Neuronal stem cell (in vitro differentiated cells): ENCODE measurements around the gene ZPR1.
"Not testable (repeated sequence)": the region's sequence is repeated elsewhere in the genome, so short reads cannot be mapped to it uniquely, and the experiment has no call there.

ENCODE experiments used
- DNase-seq: peaks from one replicate; pipeline ENCODE4 v3.0.0-alpha.2; 2013; ENCODE audit warnings: low spot score
- H2AFZ ChIP-seq: one replicate; pipeline ENCODE4 v1.6.1; 2013; ENCODE audit warnings: mild to moderate bottlenecking, low read length, inconsistent platforms
- H2AK5ac ChIP-seq: 2 replicates; pipeline ENCODE4 v1.6.1; 2013; ENCODE audit warnings: low read depth, mild to moderate bottlenecking, inconsistent platforms, low read length, moderate library complexity, mixed read lengths
- H2BK120ac ChIP-seq: 2 replicates; pipeline ENCODE4 v1.6.1; 2013; ENCODE audit warnings: low read depth, mild to moderate bottlenecking, inconsistent platforms, low read length, moderate library complexity, mixed read lengths
- H2BK12ac ChIP-seq: one replicate; pipeline ENCODE4 v1.6.1; 2013; ENCODE audit warnings: low read length, inconsistent platforms
- H2BK15ac ChIP-seq: 2 replicates; pipeline ENCODE4 v1.6.1; 2013; ENCODE audit warnings: mild to moderate bottlenecking, low read length, inconsistent platforms, mixed read lengths
- H2BK5ac ChIP-seq: one replicate; pipeline ENCODE4 v1.6.1; 2013; ENCODE audit warnings: inconsistent platforms, mild to moderate bottlenecking, low read length, moderate library complexity
- H3K14ac ChIP-seq: one replicate; pipeline ENCODE4 v1.6.1; 2013; ENCODE audit warnings: low read length, inconsistent platforms
- H3K18ac ChIP-seq: 2 replicates; pipeline ENCODE4 v1.6.1; 2013; ENCODE audit warnings: low read length, inconsistent platforms
- H3K23ac ChIP-seq: 2 replicates; pipeline ENCODE4 v1.6.1; 2013; ENCODE audit warnings: low read depth, mild to moderate bottlenecking, mixed read lengths, low read length, inconsistent platforms; ENCODE audit not compliant: poor library complexity
- H3K27ac ChIP-seq: replicated peaks from 3 replicates; pipeline ENCODE4 v1.5.1; 2013; ENCODE audit warnings: low read length, inconsistent platforms
- H3K27me3 ChIP-seq, 3 experiments: 2 replicates each; pipeline ENCODE4 v1.6.1; 2013; ENCODE audit warnings: low read length in 3 of 3, mild to moderate bottlenecking in 2 of 3, inconsistent platforms in 1 of 3, low read depth in 1 of 3, mixed read lengths in 1 of 3, moderate library complexity in 1 of 3; ENCODE audit not compliant: control insufficient read depth in 3 of 3, insufficient read depth in 3 of 3
- H3K36me3 ChIP-seq, 2 donors: replicated peaks in 1 of 2; 2 replicates each; pipeline ENCODE4 v1.6.1; 2013; ENCODE audit warnings: low read length in 2 of 2; ENCODE audit not compliant: control insufficient read depth in 2 of 2, insufficient read depth in 2 of 2
- H3K4ac ChIP-seq: 2 replicates; pipeline ENCODE4 v1.6.1; 2013; ENCODE audit warnings: inconsistent platforms, mild to moderate bottlenecking, low read length, moderate library complexity
- H3K4me1 ChIP-seq, 2 donors: 1 replicate in 1 of 2; 2 replicates in 1 of 2; pipeline ENCODE4 v1.6.1; 2013; ENCODE audit warnings: low read length in 2 of 2, low read depth in 1 of 2; ENCODE audit not compliant: control insufficient read depth in 2 of 2, insufficient read depth in 1 of 2
- H3K4me2 ChIP-seq: one replicate; pipeline ENCODE4 v1.6.1; 2013; ENCODE audit warnings: mild to moderate bottlenecking, low read length, inconsistent platforms; ENCODE audit not compliant: insufficient read depth, poor library complexity, severe bottlenecking
- H3K4me3 ChIP-seq, 2 donors: 2 replicates each; pipeline ENCODE4 v1.5.1; 2013; ENCODE audit warnings: low read length in 2 of 2, mild to moderate bottlenecking in 2 of 2, inconsistent platforms in 1 of 2, moderate library complexity in 1 of 2
- H3K79me1 ChIP-seq: one replicate; pipeline ENCODE4 v1.6.1; 2013; ENCODE audit warnings: low read depth, mild to moderate bottlenecking, inconsistent platforms, low read length, moderate library complexity
- H3K9ac ChIP-seq: one replicate; pipeline ENCODE4 v1.6.1; 2013; ENCODE audit warnings: mild to moderate bottlenecking, low read depth, low read length, inconsistent platforms; ENCODE audit not compliant: poor library complexity
- H3K9me3 ChIP-seq, 2 donors: replicated peaks in 1 of 2; 2 replicates each; pipeline versions ENCODE3 to v1.6.1; 2013; ENCODE audit warnings: low read length in 2 of 2, mild to moderate bottlenecking in 2 of 2, inconsistent platforms in 1 of 2, low read depth in 1 of 2, mixed read lengths in 1 of 2, moderate library complexity in 1 of 2; ENCODE audit not compliant: control insufficient read depth in 2 of 2, insufficient read depth in 1 of 2
- H4K8ac ChIP-seq: one replicate; pipeline ENCODE4 v1.6.1; 2013; ENCODE audit warnings: low read depth, mild to moderate bottlenecking, inconsistent platforms, low read length, moderate library complexity
- H4K91ac ChIP-seq: one replicate; pipeline ENCODE4 v1.6.1; 2013; ENCODE audit warnings: low read length, low read depth, mild to moderate bottlenecking, inconsistent platforms; ENCODE audit not compliant: poor library complexity
- WGBS, 2 donors: extraction: QIAGEN DNeasy Blood & Tissue Kit; methylation state at CpG; one replicate each; pipeline ENCODE4 v1.1.7; 2013; ENCODE audit warnings: missing lambda C conversion rate in 2 of 2, mixed read lengths in 1 of 2; ENCODE audit not compliant: insufficient read length in 2 of 2, insufficient replicate concordance in 1 of 2; ENCODE audit errors: extremely low coverage in 2 of 2; 5-methylcytosine and 5-hydroxymethylcytosine counted together

Gene ZPR1

GRCh38 chr11:116835042-116835772 is 47.4 kb upstream of the ZPR1 start:
- Histone ChIP-seq H2AFZ (peak overlapping the region; percentile 73), H2AK5ac (peak overlapping the region; percentile 97), H2BK120ac (peak overlapping the region; percentile 52), H3K36me3 (no peaks in the 10 kb centered on the region), H3K4me3 (peak overlapping the region; percentile 13 to 77), H3K14ac (no peak overlapping the region), H3K27ac (no peak overlapping the region), H4K91ac (no peak overlapping the region), H2BK15ac (peak overlapping the region; percentile 80), H3K23ac (peak overlapping the region; percentile 48), H2BK12ac (no peak overlapping the region), H3K4me1 (peaks cover 9 to 19% of the 10 kb centered on the region in 2 donors), H3K9me3 (no peaks in the 10 kb centered on the region), H3K18ac (peak overlapping the region; percentile 94), H4K8ac (peak overlapping the region; percentile 19), H3K27me3 (peaks cover 0 to 10% (median 0%) of the 10 kb centered on the region in 3 experiments), H3K4ac (no peak overlapping the region), H3K4me2 (peak overlapping the region; percentile 82), H3K9ac (peak overlapping the region; percentile 64), H3K79me1 (no peaks in the 10 kb centered on the region), H2BK5ac (no peak overlapping the region)
- no peak for DNase-seq
- no CpG with 5 or more reads among the region's 28 CpGs for whole genome bisulfite sequencing, 2 donors

- H3K79me1 ChIP-seq, H3K23ac ChIP-seq, DNase-seq, H3K36me3 ChIP-seq, H4K8ac ChIP-seq, H3K14ac ChIP-seq, H4K91ac ChIP-seq, H2BK120ac ChIP-seq, H3K27ac ChIP-seq, H3K18ac ChIP-seq, H2BK12ac ChIP-seq, H2BK5ac ChIP-seq, H3K4ac ChIP-seq, H3K9me3 ChIP-seq, H2AK5ac ChIP-seq, H3K4me2 ChIP-seq, H2BK15ac ChIP-seq, H2AFZ ChIP-seq: not testable (repeated sequence)
- Histone ChIP-seq H3K4me1 (peaks cover 10 to 22% of the 10 kb centered on the region in 2 donors), H3K4me3 (peak overlapping the region in 1 of 2 donors; percentile 20), H3K27me3 (peaks cover 0 to 10% (median 0%) of the 10 kb centered on the region in 3 experiments), H3K9ac (peak overlapping the region; percentile 64)
- WGBS, 2 donors, result no CpG with 5 or more reads among the region's 13 CpGs
Measured at GRCh38 chr11:116834535-116835041, 46.8 kb upstream of the ZPR1 start.

- no peak overlapping the region for H2BK15ac ChIP-seq
- H2BK120ac ChIP-seq, result no peak overlapping the region
- no peaks in the 10 kb centered on the region for H3K36me3 ChIP-seq
- no peak overlapping the region for H2BK12ac ChIP-seq
- H4K91ac ChIP-seq, result no peak overlapping the region
- H4K8ac ChIP-seq, result no peak overlapping the region
- no peak overlapping the region for H2AK5ac ChIP-seq
- peaks cover 14 to 24% of the 10 kb centered on the region in 2 donors for H3K4me1 ChIP-seq
- no peak overlapping the region for H3K4me3 ChIP-seq
- H3K9me3 ChIP-seq, result no peaks in the 10 kb centered on the region
- H3K14ac ChIP-seq, result peak overlapping the region; percentile 14
- H3K9ac ChIP-seq, result no peak overlapping the region
- peaks cover 0 to 10% (median 0%) of the 10 kb centered on the region in 3 experiments for H3K27me3 ChIP-seq
- H3K18ac ChIP-seq, result no peak overlapping the region
- H3K79me1 ChIP-seq, result no peaks in the 10 kb centered on the region
- no CpG with 5 or more reads among the region's 14 CpGs for WGBS, 2 donors
- DNase-seq, result no peak
- H3K4ac ChIP-seq, result no peak overlapping the region
- H3K27ac ChIP-seq, result no peak overlapping the region
- no peak overlapping the region for H3K23ac ChIP-seq
- H3K4me2 ChIP-seq, result no peak overlapping the region
- no peak overlapping the region for H2AFZ ChIP-seq
- no peak overlapping the region for H2BK5ac ChIP-seq
Measured at GRCh38 chr11:116833816-116834534, 46.2 kb upstream of the ZPR1 start.

- no CpG with 5 or more reads among the region's 10 CpGs for WGBS, 2 donors
- H2AK5ac ChIP-seq, result no peak overlapping the region
- DNase-seq, result no peak
- H4K8ac ChIP-seq, result no peak overlapping the region
- H2BK5ac ChIP-seq, result no peak overlapping the region
- no peak overlapping the region for H3K14ac ChIP-seq
- H3K4me2 ChIP-seq, result no peak overlapping the region
- no peak overlapping the region for H2BK12ac ChIP-seq
- H3K9me3 ChIP-seq, result no peaks in the 10 kb centered on the region
- no peak overlapping the region for H3K18ac ChIP-seq
- no peaks in the 10 kb centered on the region for H3K36me3 ChIP-seq
- no peak overlapping the region for H2BK120ac ChIP-seq
- no peak overlapping the region for H3K27ac ChIP-seq
- H2AFZ ChIP-seq, result no peak overlapping the region
- H2BK15ac ChIP-seq, result no peak overlapping the region
- peak overlapping the region; percentile 9 for H3K23ac ChIP-seq
- H4K91ac ChIP-seq, result no peak overlapping the region
- no peak overlapping the region for H3K4ac ChIP-seq
- H3K79me1 ChIP-seq, result no peaks in the 10 kb centered on the region
- no peak overlapping the region for H3K4me3 ChIP-seq
- peaks cover 14 to 24% of the 10 kb centered on the region in 2 donors for H3K4me1 ChIP-seq
- H3K9ac ChIP-seq, result no peak overlapping the region
- peaks cover 0 to 10% (median 0%) of the 10 kb centered on the region in 3 experiments for H3K27me3 ChIP-seq
Measured at GRCh38 chr11:116833491-116833815, 45.6 kb upstream of the ZPR1 start.
